Activated T-helper 1 cell treated with anti-CD3 and anti-CD28 coated beads, Interleukin-12 subunit alpha, Interleukin-12 subunit beta, Interleukin-2, Interleukin-4 antibody, amounts not matched to agents 30 ng/mL and 10 ng/mL and 1 ng/mL, durations not matched to agents 14 hours and 24 hours and 36 hours (primary cell): ENCODE measurements around the gene LCN12. TPM values are rescaled to one million over a fixed set of nuclear protein-coding genes. Genes with fewer than 3 reads are reported as not detected.

Experiments
- DNase-seq: peaks from one replicate; pipeline ENCODE4 v3.0.0; 2021; ENCODE audit warnings: low spot score
- H3K27ac Mint-ChIP-seq: one replicate; pipeline ENCODE4 v1.8.0; 2021; ENCODE audit warnings: mild to moderate bottlenecking, mixed read lengths
- H3K27me3 Mint-ChIP-seq: one replicate; pipeline ENCODE4 v1.8.0; 2022; ENCODE audit warnings: mild to moderate bottlenecking, moderate library complexity, mixed read lengths; ENCODE audit not compliant: insufficient read depth
- H3K36me3 Mint-ChIP-seq: one replicate; pipeline ENCODE4 v1.8.0; 2021; ENCODE audit warnings: low read depth, mixed read lengths
- H3K4me1 Mint-ChIP-seq: one replicate; pipeline ENCODE4 v1.8.0; 2021; ENCODE audit warnings: low read depth, mixed read lengths
- H3K4me3 Mint-ChIP-seq: one replicate; pipeline ENCODE4 v1.8.0; 2021; ENCODE audit warnings: mild to moderate bottlenecking, moderate library complexity, mixed read lengths
- H3K9me3 Mint-ChIP-seq: one replicate; pipeline ENCODE4 v1.8.0; 2021; ENCODE audit warnings: mixed read lengths
- intact Hi-C: fragments of 100-400 bp; cut with micrococcal nuclease; formaldehyde crosslinking; loops from one replicate; pipeline ENCODE4 v1.15.1; 2024
- total RNA-seq: library from RNA; stranded (reverse); gene quantifications from 2 replicates; pipeline ENCODE4 v1.2.3, GENCODE V29; 2022

The LCN12 gene
- 1.8 and 1.9 TPM in 2 replicates for total RNA-seq

- no peaks in the 10 kb centered on the region for H3K27me3 Mint-ChIP-seq
Observed at GRCh38 chr9:136951541-136952320, at the start of gene LCN12. Gene LCN12 (plus strand): TSS chr9:136952273. CDS start chr9:136952328, 55 bp downstream.

GRCh38 chr9:136903041-136903554 lies 49.0 kb upstream of the LCN12 start:
- intact Hi-C loops, result loop anchor here (5.0 kb wide), 2 partner anchors 89 to 184 kb away; partner anchors contain the start of genes MAN1B1 and PAXX
- Mint-ChIP-seq H3K4me3 (peak overlapping the region; percentile 26), H3K27ac (peak overlapping the region; percentile 99), H3K4me1 (peaks cover 60% of the 10 kb centered on the region), H3K9me3 (no peaks in the 10 kb centered on the region), H3K36me3 (peaks cover 43% of the 10 kb centered on the region), H3K27me3 (no peaks in the 10 kb centered on the region)
- no peak for DNase-seq

More at GRCh38 chr9:136951541-136952320, at the start of gene LCN12:
- DNase-seq, result no peak
- Mint-ChIP-seq H3K4me3 (no peak within 1 kb of the TSS), H3K36me3 (no peaks in the 10 kb centered on the region), H3K9me3 (peaks cover 7% of the 10 kb centered on the region), H3K4me1 (no peaks in the 10 kb centered on the region), H3K27ac (no peak within 1 kb of the TSS)
- intact Hi-C loops, result no loop called here

- H3K9me3 Mint-ChIP-seq, result no peaks in the 10 kb centered on the region
Observed at GRCh38 chr9:136906266-136906665, 45.8 kb upstream of the LCN12 start.

GRCh38 chr9:136907011-136907914 lies 44.8 kb upstream of the LCN12 start:
- peaks cover 26% of the 10 kb centered on the region for H3K4me1 Mint-ChIP-seq
- no peaks in the 10 kb centered on the region for H3K9me3 Mint-ChIP-seq
- DNase-seq, result no peak
- H3K27ac Mint-ChIP-seq, result peak overlapping the region; percentile 72
- no peaks in the 10 kb centered on the region for H3K27me3 Mint-ChIP-seq
- H3K36me3 Mint-ChIP-seq, result peaks cover 40% of the 10 kb centered on the region
- H3K4me3 Mint-ChIP-seq, result no peak overlapping the region
- intact Hi-C loops, result no loop called here

More at GRCh38 chr9:136906266-136906665, 45.8 kb upstream of the LCN12 start:
- intact Hi-C loops, result no loop called here
- Mint-ChIP-seq H3K36me3 (peaks cover 47% of the 10 kb centered on the region), H3K27me3 (no peaks in the 10 kb centered on the region), H3K27ac (peak overlapping the region; percentile 70), H3K4me3 (no peak overlapping the region), H3K4me1 (peaks cover 36% of the 10 kb centered on the region)
- DNase-seq, result no peak

GRCh38 chr9:136910197-136910900 lies 41.7 kb upstream of the LCN12 start:
- intact Hi-C loops, result no loop called here
- Mint-ChIP-seq H3K36me3 (peaks cover 37% of the 10 kb centered on the region), H3K27ac (peak overlapping the region; percentile 34)

GRCh38 chr9:136910901-136911245 lies 41.2 kb upstream of the LCN12 start:
- Mint-ChIP-seq H3K27me3 (no peaks in the 10 kb centered on the region), H3K9me3 (no peaks in the 10 kb centered on the region), H3K4me1 (peaks cover 4% of the 10 kb centered on the region), H3K27ac (peak overlapping the region; percentile 34), H3K4me3 (no peak overlapping the region), H3K36me3 (peaks cover 34% of the 10 kb centered on the region)
- DNase-seq, result no peak
- intact Hi-C loops, result no loop called here

More at GRCh38 chr9:136910197-136910900, 41.7 kb upstream of the LCN12 start:
- H3K9me3 Mint-ChIP-seq, result no peaks in the 10 kb centered on the region
- H3K27me3 Mint-ChIP-seq, result no peaks in the 10 kb centered on the region
- no peak for DNase-seq
- H3K4me3 Mint-ChIP-seq, result no peak overlapping the region
- peaks cover 8% of the 10 kb centered on the region for H3K4me1 Mint-ChIP-seq

GRCh38 chr9:136913701-136914438 lies 38.2 kb upstream of the LCN12 start:
- no peak overlapping the region for H3K4me3 Mint-ChIP-seq
- intact Hi-C loops, result no loop called here
- no peaks in the 10 kb centered on the region for H3K27me3 Mint-ChIP-seq
- DNase-seq, result no peak
- H3K4me1 Mint-ChIP-seq, result no peaks in the 10 kb centered on the region
- no peaks in the 10 kb centered on the region for H3K9me3 Mint-ChIP-seq
- peaks cover 38% of the 10 kb centered on the region for H3K36me3 Mint-ChIP-seq
- no peak overlapping the region for H3K27ac Mint-ChIP-seq

GRCh38 chr9:136915632-136916329 lies 36.3 kb upstream of the LCN12 start:
- no peaks in the 10 kb centered on the region for H3K4me1 Mint-ChIP-seq
- peaks cover 41% of the 10 kb centered on the region for H3K36me3 Mint-ChIP-seq
- H3K27ac Mint-ChIP-seq, result no peak overlapping the region
- H3K27me3 Mint-ChIP-seq, result no peaks in the 10 kb centered on the region
- no peak for DNase-seq
- H3K9me3 Mint-ChIP-seq, result no peaks in the 10 kb centered on the region
- H3K4me3 Mint-ChIP-seq, result no peak overlapping the region
- intact Hi-C loops, result no loop called here

GRCh38 chr9:136916330-136917184 lies 35.5 kb upstream of the LCN12 start:
- intact Hi-C loops, result no loop called here
- Mint-ChIP-seq H3K27ac (no peak overlapping the region), H3K27me3 (no peaks in the 10 kb centered on the region), H3K4me3 (no peak overlapping the region), H3K36me3 (peaks cover 40% of the 10 kb centered on the region), H3K9me3 (no peaks in the 10 kb centered on the region), H3K4me1 (no peaks in the 10 kb centered on the region)
- no peak for DNase-seq

- no peak overlapping the region for H3K4me3 Mint-ChIP-seq
- no peaks in the 10 kb centered on the region for H3K4me1 Mint-ChIP-seq
- intact Hi-C loops, result no loop called here
- no peak for DNase-seq
- no peaks in the 10 kb centered on the region for H3K9me3 Mint-ChIP-seq
- H3K36me3 Mint-ChIP-seq, result peaks cover 46% of the 10 kb centered on the region
- no peaks in the 10 kb centered on the region for H3K27me3 Mint-ChIP-seq
- H3K27ac Mint-ChIP-seq, result no peak overlapping the region
Observed at GRCh38 chr9:136917902-136918301, 34.2 kb upstream of the LCN12 start.

- Mint-ChIP-seq H3K4me3 (no peak overlapping the region), H3K27ac (no peak overlapping the region), H3K27me3 (no peaks in the 10 kb centered on the region), H3K36me3 (peaks cover 42% of the 10 kb centered on the region), H3K9me3 (no peaks in the 10 kb centered on the region), H3K4me1 (no peaks in the 10 kb centered on the region)
- intact Hi-C loops, result no loop called here
- DNase-seq, result no peak
Observed at GRCh38 chr9:136920069-136920468, 32.0 kb upstream of the LCN12 start.
